Measurements from ENCODE around the gene EVC. TPM values are rescaled to one million over a fixed set of nuclear protein-coding genes. Genes with fewer than 3 reads are reported as not detected.

The EVC gene
- total RNA-seq, 2 experiments from 2014 or later, result 0.36 to 0.68 TPM

GRCh38 chr4:5750946-5751665 lies 40.1 kb downstream of the EVC start:
- DNase-seq, result no peak
- Mint-ChIP-seq H3K27me3 (no peaks in the 10 kb centered on the region), H3K36me3 (no peaks in the 10 kb centered on the region), H3K9me3 (peaks cover 1% of the 10 kb centered on the region), H3K4me1 (no peaks in the 10 kb centered on the region), H3K4me3 (no peak overlapping the region), H3K27ac (no peak overlapping the region)
- POLR2A ChIA-PET, result no interaction called here
- no peak for ATAC-seq (ENCODE audit: low read depth)

- ATAC-seq (ENCODE audit: low read depth), result no peak
- Mint-ChIP-seq H3K36me3 (no peaks in the 10 kb centered on the region), H3K4me3 (no peak overlapping the region), H3K27me3 (no peaks in the 10 kb centered on the region), H3K9me3 (no peaks in the 10 kb centered on the region), H3K4me1 (no peaks in the 10 kb centered on the region), H3K27ac (no peak overlapping the region)
- DNase-seq, result no peak
- POLR2A ChIA-PET, result no interaction called here
Measured at GRCh38 chr4:5751666-5752375, 40.8 kb downstream of the EVC start.

- Mint-ChIP-seq H3K36me3 (no peaks in the 10 kb centered on the region), H3K27ac (no peak overlapping the region), H3K27me3 (no peaks in the 10 kb centered on the region), H3K4me1 (no peaks in the 10 kb centered on the region), H3K9me3 (no peaks in the 10 kb centered on the region), H3K4me3 (no peak overlapping the region)
- ATAC-seq (ENCODE audit: low read depth), result no peak
- POLR2A ChIA-PET, result no interaction called here
- DNase-seq, result no peak
Measured at GRCh38 chr4:5752376-5753184, 41.6 kb downstream of the EVC start.

- DNase-seq (no peak), ATAC-seq (ENCODE audit: low read depth) (no peak)
- H3K27ac Mint-ChIP-seq, result no peak overlapping the region
- no peaks in the 10 kb centered on the region for H3K27me3 Mint-ChIP-seq
- H3K9me3 Mint-ChIP-seq, result no peaks in the 10 kb centered on the region
- no peak overlapping the region for H3K4me3 Mint-ChIP-seq
- no peaks in the 10 kb centered on the region for H3K36me3 Mint-ChIP-seq
- POLR2A ChIA-PET, result no interaction called here
- no peaks in the 10 kb centered on the region for H3K4me1 Mint-ChIP-seq
Measured at GRCh38 chr4:5753366-5753765, 42.4 kb downstream of the EVC start.

GRCh38 chr4:5753766-5754528 lies 42.9 kb downstream of the EVC start:
- Mint-ChIP-seq H3K27me3 (no peaks in the 10 kb centered on the region), H3K4me3 (no peak overlapping the region), H3K27ac (no peak overlapping the region), H3K36me3 (no peaks in the 10 kb centered on the region), H3K4me1 (no peaks in the 10 kb centered on the region), H3K9me3 (no peaks in the 10 kb centered on the region)
- POLR2A ChIA-PET, result no interaction called here
- no peak for ATAC-seq (ENCODE audit: low read depth)
- no peak for DNase-seq

- H3K27me3 Mint-ChIP-seq, result no peaks in the 10 kb centered on the region
- no peak overlapping the region for H3K27ac Mint-ChIP-seq
- ATAC-seq (ENCODE audit: low read depth) (no peak), DNase-seq (no peak)
- no peaks in the 10 kb centered on the region for H3K4me1 Mint-ChIP-seq
- POLR2A ChIA-PET, result no interaction called here
- no peaks in the 10 kb centered on the region for H3K9me3 Mint-ChIP-seq
- H3K4me3 Mint-ChIP-seq, result no peak overlapping the region
- H3K36me3 Mint-ChIP-seq, result no peaks in the 10 kb centered on the region
Measured at GRCh38 chr4:5754529-5754881, 43.5 kb downstream of the EVC start.

GRCh38 chr4:5755161-5755560 lies 44.2 kb downstream of the EVC start:
- POLR2A ChIA-PET, result no interaction called here

GRCh38 chr4:5755679-5756078 lies 44.7 kb downstream of the EVC start:
- H3K9me3 Mint-ChIP-seq, result no peaks in the 10 kb centered on the region
- POLR2A ChIA-PET, result no interaction called here
- H3K27ac Mint-ChIP-seq, result no peak overlapping the region
- DNase-seq (no peak), ATAC-seq (ENCODE audit: low read depth) (no peak)
- H3K36me3 Mint-ChIP-seq, result no peaks in the 10 kb centered on the region
- H3K4me1 Mint-ChIP-seq, result no peaks in the 10 kb centered on the region
- H3K4me3 Mint-ChIP-seq, result no peak overlapping the region
- no peaks in the 10 kb centered on the region for H3K27me3 Mint-ChIP-seq

More at GRCh38 chr4:5755161-5755560, 44.2 kb downstream of the EVC start:
- ATAC-seq (ENCODE audit: low read depth) (no peak), DNase-seq (no peak)
- Mint-ChIP-seq H3K27ac (no peak overlapping the region), H3K4me3 (no peak overlapping the region), H3K4me1 (no peaks in the 10 kb centered on the region), H3K27me3 (no peaks in the 10 kb centered on the region), H3K9me3 (no peaks in the 10 kb centered on the region), H3K36me3 (no peaks in the 10 kb centered on the region)

GRCh38 chr4:5756271-5756670 lies 45.3 kb downstream of the EVC start:
- Mint-ChIP-seq H3K4me3 (no peak overlapping the region), H3K4me1 (no peaks in the 10 kb centered on the region), H3K9me3 (no peaks in the 10 kb centered on the region), H3K36me3 (no peaks in the 10 kb centered on the region), H3K27ac (no peak overlapping the region), H3K27me3 (no peaks in the 10 kb centered on the region)
- DNase-seq, result no peak
- POLR2A ChIA-PET, result no interaction called here
- ATAC-seq (ENCODE audit: low read depth), result no peak

- no peak for ATAC-seq (ENCODE audit: low read depth)
- no peak overlapping the region for H3K27ac Mint-ChIP-seq
- no peak overlapping the region for H3K4me3 Mint-ChIP-seq
- DNase-seq, result no peak
- no peaks in the 10 kb centered on the region for H3K4me1 Mint-ChIP-seq
- no peaks in the 10 kb centered on the region for H3K36me3 Mint-ChIP-seq
- POLR2A ChIA-PET, result no interaction called here
- no peaks in the 10 kb centered on the region for H3K9me3 Mint-ChIP-seq
- H3K27me3 Mint-ChIP-seq, result no peaks in the 10 kb centered on the region
Measured at GRCh38 chr4:5757091-5757490, 46.1 kb downstream of the EVC start.

- no peak for DNase-seq
- no peak overlapping the region for H3K4me3 Mint-ChIP-seq
- no peaks in the 10 kb centered on the region for H3K27me3 Mint-ChIP-seq
- POLR2A ChIA-PET, result no interaction called here
- no peak for ATAC-seq (ENCODE audit: low read depth)
- no peaks in the 10 kb centered on the region for H3K4me1 Mint-ChIP-seq
- H3K27ac Mint-ChIP-seq, result no peak overlapping the region
- no peaks in the 10 kb centered on the region for H3K9me3 Mint-ChIP-seq
- H3K36me3 Mint-ChIP-seq, result no peaks in the 10 kb centered on the region
Measured at GRCh38 chr4:5757536-5757935, 46.5 kb downstream of the EVC start.

- no peak for DNase-seq
- H3K4me3 Mint-ChIP-seq, result no peak overlapping the region
Measured at GRCh38 chr4:5757954-5758353, 47.0 kb downstream of the EVC start.

GRCh38 chr4:5758741-5759140 lies 47.7 kb downstream of the EVC start:
- Mint-ChIP-seq H3K36me3 (no peaks in the 10 kb centered on the region), H3K9me3 (no peaks in the 10 kb centered on the region), H3K4me1 (no peaks in the 10 kb centered on the region), H3K27me3 (no peaks in the 10 kb centered on the region), H3K4me3 (no peak overlapping the region), H3K27ac (no peak overlapping the region)
- no peak for DNase-seq
- no peak for ATAC-seq (ENCODE audit: low read depth)
- POLR2A ChIA-PET, result no interaction called here

More at GRCh38 chr4:5757954-5758353, 47.0 kb downstream of the EVC start:
- no peaks in the 10 kb centered on the region for H3K27me3 Mint-ChIP-seq
- no peaks in the 10 kb centered on the region for H3K4me1 Mint-ChIP-seq
- H3K36me3 Mint-ChIP-seq, result no peaks in the 10 kb centered on the region
- POLR2A ChIA-PET, result no interaction called here
- ATAC-seq (ENCODE audit: low read depth), result no peak
- H3K9me3 Mint-ChIP-seq, result no peaks in the 10 kb centered on the region
- H3K27ac Mint-ChIP-seq, result no peak overlapping the region

Data from activated naive CD8-positive, alpha-beta T cell treated with anti-CD3 and anti-CD28 coated beads, Interleukin-2, amount 10 ng/mL, durations not matched to agents 7 days and 5 days (primary cell).